NCI-H2107 treated with DMSO at 0.1 percent for 48 hours (cell line): Measurements from ENCODE around the gene ABTB1.
"Not testable (repeated sequence)": the region's sequence is repeated elsewhere in the genome, so short reads cannot be mapped to it uniquely, and the experiment has no call there.

Experiments used
- DNase-seq: peaks from one replicate; lab custom pipeline; 2025; ENCODE audit not compliant: unreplicated experiment; lab: John Stamatoyannopoulos, UW

ABTB1 gene

DNA sequence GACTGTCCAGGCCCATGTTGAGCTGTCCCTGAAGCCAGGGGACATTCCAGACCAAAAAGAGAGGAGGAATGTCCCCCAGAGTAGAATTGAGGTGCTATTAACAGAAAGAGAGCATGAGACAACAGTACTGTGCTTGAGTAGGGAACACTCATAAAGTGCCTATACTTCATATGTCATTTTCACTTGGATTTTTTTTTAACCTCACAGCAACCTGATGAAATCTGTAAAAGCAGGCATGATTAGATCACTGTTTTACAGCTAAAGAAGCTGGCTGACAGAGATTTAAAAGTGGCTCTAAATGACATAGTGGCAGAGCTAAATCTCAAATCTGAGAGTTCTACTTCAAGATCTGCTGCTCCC is 24.9 kb upstream of the ABTB1 start:
- DNase-seq = no peak

DNA sequence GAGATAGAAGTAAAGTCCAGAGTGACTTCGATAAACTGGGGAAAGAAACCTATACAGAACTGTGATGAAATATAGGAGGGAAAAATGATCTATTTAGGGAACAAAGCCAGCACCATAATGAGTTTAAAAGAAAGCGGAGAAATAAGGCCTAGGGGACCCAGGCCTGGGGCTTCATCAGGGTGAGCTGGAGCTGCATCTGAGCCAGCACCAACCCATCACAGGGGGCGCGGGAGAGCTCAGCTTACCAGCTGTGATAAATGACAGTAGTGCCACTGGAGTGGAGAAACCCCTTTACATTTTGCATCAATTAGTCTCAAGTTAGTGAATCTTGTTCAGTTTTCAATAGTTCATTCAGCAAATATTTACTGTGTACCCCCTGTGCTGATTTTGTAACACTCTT is 22.5 kb upstream of the ABTB1 start:
- no peak for DNase-seq

DNA sequence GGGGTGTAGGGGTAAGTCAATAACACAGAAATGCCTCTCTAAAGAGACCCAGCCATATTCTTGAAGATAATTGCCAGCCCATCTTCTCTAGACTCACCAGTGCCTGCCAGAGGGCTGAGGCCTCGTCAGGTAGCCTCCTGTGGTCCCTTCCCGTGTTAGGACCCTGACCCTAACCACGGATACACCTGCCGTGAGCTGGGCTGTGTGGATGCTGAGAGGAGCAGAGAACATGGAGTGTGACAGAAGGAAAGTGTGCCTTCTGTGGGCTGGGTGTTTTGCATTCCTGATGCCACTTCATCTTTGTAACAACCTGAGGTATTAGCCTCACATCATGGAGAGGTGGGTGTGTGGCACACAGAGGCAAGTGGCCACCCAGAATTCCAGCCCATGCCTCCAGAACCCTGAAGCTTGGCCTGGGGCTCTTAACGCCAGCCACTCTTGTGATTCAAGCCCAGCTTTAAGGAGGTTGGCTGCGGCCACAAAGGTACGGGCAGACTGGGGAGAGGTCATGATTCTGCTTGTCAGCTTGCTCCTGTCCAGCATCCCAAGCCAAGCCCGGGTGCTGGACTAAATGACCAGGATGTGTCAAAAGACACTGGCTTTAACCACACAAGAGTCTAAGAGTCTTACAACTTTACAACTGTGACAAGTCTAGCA is 21.1 kb upstream of the ABTB1 start:
- DNase-seq = no peak

DNA sequence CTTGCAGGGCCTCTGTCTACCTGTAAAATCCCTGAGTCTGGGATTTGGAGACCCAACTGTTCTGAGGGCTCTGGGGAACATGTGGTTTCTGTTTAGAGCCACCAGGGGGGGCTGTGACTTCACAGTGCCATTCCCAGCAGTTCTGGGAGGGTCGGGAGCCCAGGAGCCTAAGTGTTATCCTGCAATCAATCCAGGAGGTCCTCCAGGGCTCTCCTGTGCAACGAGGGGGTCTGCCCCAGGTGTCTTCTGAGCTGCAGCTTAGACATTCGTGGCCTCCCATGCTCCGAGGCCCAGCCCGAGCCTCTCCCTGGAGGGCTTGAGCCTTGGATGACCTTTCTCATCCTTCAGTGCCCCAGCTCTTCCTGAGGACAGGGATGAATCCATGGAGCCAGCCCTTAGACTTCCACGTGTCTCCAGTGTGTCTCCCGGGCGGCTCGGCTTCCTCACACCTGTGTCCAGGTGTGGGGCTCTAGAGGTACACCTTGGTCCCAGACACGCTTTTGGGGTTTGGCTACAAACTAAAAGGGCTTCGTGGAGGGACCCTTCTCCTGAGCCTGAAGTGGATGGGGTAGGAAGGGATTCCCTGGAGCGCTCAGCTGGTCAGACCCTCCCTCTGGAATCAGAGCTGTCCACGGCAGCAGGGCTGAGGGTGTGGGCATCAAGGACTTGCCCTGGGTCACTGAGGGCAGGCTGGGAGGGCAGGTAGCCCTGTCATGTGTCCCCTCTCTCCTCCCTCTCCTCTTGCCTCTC is 20.3 kb upstream of the ABTB1 start:
- peak; percentile 72 for DNase-seq

DNA sequence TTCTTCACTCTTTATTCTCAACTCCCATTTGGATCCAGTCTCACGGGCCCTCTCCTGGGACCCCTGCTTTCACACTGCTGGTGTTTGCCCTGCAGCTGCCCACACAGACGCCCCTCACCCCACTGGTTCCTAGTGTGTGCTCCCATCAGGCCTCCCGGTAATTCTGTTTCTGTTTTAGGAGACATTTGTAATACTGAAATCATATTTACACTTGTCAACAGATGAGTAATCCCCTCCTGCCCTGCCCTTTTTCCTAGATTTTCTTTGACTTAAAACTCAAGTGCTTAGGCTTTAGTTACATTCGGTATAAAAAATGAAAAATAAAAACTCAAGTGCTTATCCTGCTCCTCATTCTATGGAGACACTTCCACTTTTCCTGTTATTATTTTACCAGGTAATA is 18.4 kb upstream of the ABTB1 start:
- DNase-seq = no peak

DNA sequence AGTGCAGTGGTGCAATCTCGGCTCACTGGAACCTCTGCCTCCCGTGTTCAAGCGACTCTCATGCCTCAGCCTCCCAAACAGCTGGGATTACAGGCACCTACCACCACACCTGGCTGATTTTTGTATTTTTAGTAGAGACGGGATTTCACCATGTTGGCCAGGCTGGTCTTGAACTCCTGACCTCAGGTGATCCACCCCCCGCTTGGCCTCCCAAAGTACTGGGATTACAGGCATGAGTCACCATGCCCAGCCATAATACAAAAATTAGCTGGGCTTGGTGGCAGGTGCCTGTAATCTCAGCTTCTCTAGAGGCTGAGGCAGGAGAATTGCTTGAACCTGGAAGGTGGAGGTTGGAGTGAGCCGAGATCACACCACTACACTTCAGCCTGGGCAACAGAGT is 17.8 kb upstream of the ABTB1 start:
- not testable (repeated sequence) for DNase-seq

DNA sequence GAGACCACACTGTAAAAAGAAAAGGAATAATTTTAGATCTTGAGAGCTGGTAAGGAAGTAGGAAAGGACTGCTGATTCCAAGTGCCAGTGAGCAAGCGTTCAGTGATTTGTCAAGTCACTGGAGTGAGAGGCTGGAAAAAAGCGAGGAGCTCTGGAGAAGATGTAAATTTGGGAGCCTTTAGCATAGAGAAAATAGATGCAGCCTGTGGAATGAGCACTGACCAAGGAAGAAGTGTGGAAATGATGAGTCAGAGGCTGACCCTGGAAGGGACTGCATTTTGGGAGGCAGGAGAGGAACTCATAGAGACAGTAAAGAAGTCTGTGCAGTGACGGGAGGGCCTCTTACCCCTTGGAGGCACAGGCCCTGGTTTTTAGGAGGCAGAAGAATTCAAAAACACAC is 17.1 kb upstream of the ABTB1 start:
- no peak for DNase-seq

DNA sequence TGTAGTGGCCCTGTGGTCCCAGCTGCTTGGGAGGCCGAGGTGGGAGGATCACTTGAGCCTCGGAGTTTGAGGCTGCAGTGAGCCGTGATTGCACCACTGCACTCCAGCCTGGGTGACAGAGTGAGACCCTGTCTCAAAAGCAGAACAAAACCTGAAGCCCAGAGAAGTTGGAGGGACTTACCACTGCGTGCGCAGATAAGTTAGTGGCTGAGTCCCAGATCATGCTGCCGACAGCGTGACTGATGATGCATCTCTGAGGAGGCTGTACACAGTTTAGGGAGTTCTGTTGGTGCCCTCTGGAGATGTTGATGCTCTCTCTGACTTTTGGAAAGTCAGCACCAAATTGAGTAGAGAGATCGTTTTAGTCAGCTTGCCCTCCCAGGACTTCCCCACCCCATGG is 15.8 kb upstream of the ABTB1 start:
- no peak for DNase-seq

DNA sequence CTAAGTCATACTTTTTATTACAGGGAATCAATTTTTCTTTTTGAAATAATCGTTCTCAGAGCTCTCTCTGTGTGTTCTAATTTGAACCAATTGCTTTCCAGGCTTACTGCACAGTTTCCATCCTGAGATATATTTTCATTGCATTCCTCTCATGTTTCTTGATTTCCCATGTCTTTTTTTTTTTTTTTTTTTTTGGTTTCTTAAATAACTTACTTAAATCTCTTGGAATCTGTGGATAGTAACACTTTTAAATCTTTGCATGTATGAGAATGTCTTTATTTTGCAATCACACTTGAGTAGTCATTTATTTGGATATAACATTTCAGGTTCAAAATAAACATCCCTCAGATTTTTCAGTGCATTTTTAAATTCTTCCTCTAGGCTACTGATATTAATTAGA is 14.5 kb upstream of the ABTB1 start:
- DNase-seq = no peak

DNA sequence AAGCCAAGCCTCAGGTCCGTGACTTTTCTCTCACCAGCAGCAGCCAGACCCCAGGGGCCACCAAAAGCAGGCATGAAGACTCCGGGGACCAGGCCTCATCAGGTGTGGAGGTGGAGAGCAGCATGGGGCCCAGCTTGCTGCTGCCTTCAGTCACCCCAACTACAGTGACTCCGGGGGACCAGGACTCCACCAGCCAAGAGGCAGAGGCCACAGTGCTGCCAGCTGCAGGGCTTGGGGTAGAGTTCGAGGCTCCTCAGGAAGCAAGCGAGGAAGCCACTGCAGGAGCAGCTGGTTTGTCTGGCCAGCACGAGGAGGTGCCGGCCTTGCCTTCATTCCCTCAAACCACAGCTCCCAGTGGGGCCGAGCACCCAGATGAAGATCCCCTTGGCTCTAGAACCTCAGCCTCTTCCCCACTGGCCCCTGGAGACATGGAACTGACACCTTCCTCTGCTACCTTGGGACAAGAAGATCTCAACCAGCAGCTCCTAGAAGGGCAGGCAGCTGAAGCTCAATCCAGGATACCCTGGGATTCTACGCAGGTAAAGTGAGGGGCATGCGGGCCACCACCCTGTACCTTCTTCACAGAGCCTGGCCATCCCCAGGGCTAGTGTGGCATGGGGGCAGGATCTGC is 12.0 kb upstream of the ABTB1 start:
- DNase-seq = no peak

DNA sequence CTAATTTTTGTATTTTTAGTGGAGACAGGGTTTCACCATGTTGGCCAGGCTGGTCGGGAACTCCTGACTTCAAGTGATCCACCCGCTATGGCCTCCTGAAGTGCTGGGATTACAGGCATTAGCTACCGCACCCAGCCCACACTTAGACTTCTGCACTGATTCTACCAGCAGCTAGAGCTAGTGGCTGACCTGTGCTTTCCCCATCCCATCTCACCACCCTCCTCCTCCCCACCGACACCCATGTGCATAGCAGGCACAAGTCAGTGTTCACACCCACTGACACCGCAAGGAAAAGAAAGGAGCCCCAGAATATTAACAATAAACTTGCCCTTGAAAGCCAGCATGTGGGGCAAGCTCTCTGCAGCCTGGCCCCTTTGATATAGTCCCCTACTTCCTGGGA is 11.2 kb upstream of the ABTB1 start:
- no peak for DNase-seq

DNA sequence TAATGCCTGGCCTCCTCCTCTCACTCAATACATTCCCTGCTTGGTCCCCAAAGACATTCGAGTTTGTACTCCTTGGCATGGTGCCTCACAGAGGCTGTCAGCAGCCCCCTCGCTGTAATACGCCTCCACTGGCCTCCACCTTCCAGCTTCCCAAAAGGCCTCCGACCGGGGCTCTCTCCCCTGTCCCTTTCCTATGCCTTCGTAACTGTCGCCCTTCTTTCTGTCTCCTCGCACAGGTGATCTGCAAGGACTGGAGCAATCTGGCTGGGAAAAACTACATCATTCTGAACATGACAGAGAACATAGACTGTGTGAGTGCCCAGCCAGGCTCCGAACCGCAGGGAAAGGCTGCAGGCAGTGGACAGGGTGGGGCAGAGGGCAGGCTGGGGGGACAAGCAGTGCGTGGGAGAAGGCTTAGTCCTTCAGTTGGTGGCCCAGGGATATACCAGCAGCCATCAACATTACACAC is 10.7 kb upstream of the ABTB1 start:
- DNase-seq = no peak

DNA sequence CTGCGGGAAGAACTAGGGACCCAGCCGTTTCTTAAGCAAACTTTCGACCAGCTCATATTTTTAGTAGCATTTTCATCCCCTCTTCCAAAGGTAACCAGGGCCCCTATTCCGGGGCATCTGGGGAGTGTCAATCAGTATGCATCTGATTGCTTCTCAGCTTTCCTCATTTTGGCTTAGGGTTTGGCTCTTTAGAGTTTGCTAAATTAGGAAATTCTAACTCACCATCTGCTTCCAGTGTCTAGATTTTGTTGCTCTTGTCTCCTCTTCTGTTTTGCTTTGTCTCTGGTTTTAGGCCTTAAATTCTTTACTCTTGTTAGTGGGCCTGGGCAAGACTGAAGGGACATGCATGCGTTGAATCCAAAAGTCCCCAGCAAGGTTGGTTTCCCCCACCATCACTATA is 9.6 kb upstream of the ABTB1 start:
- no peak for DNase-seq

DNA sequence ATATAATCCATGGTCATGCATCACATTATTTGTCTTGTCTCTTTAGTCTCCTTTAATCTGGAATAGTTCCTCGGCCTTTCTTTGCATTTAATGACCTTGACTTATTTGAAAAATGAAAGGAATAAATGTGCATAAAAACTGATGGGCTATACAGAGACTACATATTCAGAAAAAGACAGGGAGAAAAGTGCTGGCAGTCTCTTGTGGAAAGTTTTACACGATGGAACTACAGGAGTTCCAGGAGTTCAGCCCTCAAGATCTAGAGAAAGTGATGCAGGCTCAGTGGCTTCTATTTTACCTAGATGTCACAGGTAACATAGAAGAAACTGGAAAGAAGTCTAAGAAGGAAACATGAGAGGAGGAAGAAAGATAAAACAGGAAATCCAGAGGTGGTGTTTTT is 7.6 kb upstream of the ABTB1 start:
- DNase-seq = no peak

DNA sequence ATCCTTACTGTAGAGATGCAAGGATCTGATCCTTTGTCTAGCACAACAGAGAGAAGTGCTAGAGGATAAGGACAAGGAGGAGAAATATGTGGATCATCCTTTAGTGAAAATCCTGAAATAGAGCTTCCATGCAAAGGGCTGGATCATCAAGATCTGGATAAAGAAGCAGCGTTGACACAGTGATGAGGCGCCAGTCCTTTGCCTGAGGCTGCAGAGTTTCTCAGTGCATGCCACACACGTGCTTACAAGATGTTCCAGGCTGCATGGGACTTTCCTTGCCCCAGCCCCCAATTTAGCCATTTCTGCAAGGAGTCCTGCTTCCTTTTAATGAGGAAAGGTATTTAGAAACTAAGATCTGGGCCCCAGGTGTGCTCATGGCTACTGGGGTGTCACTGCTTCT is 7.2 kb upstream of the ABTB1 start:
- no peak for DNase-seq

DNA sequence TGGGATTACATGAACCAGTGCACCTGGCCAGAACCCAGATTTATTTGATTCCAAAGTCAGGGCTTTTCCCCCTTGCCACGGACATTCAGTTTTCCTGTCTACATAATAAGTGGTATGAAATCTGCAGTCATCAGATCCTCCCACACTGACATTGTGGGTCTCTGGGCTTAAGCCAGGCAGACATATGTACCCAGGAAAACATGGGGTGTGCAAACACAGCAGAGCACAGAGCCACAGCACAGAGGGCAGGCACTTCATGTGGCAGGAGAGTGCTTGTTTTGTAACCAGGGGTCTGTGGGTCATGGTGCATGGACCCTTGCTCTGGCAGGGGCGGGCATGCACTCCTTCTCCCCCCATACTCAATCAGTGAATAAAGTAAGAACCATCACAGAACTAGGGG is 6.1 kb upstream of the ABTB1 start:
- no peak for DNase-seq

DNA sequence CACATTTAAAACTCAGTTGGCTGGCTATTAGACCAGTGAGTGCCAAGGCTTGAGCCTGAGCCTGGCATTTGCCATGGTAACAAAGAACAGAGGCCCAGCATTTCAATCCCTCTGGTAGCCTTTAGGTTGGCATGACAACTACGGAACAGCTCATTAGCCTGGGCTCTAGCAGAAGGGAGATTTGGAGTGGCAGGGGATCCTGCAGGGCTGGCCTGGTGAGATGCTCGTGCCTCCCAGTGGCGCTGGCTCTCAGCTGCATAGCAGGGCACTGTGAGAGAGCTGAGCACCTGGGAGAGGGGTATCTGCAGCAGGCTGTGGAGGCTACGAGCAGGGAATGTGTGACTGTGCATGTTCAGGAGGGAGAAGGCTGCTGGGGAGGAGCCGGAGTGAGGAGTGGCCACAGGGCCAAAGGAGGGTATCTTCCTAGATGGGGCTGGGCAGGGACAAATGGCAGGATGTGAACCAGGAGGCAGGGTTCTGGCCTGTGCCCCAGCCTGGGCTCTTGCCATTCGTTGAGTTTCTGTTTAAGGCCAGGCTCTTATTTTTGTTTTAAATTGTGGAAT is 5.6 kb upstream of the ABTB1 start:
- no peak for DNase-seq

DNA sequence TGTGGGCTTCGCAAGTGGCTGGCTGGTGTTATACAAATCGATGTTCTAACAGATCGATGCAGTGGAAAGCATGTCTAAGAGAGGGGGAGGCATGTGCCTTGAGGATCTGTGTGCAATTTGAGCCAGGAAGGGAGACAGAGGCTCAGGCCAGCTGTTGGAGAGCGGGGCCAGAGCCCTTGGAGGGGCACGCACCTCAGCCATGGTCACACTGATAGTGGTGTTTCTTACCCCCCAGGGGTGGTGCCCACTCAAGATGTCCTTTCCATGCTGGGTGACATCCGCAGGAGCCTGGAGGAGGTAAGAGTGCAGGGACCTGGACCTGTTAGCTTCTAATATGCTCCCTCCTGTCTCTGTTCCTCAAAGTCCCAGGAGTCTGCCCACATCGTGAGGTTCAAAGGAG is 3.8 kb upstream of the ABTB1 start:
- DNase-seq = no peak

DNA sequence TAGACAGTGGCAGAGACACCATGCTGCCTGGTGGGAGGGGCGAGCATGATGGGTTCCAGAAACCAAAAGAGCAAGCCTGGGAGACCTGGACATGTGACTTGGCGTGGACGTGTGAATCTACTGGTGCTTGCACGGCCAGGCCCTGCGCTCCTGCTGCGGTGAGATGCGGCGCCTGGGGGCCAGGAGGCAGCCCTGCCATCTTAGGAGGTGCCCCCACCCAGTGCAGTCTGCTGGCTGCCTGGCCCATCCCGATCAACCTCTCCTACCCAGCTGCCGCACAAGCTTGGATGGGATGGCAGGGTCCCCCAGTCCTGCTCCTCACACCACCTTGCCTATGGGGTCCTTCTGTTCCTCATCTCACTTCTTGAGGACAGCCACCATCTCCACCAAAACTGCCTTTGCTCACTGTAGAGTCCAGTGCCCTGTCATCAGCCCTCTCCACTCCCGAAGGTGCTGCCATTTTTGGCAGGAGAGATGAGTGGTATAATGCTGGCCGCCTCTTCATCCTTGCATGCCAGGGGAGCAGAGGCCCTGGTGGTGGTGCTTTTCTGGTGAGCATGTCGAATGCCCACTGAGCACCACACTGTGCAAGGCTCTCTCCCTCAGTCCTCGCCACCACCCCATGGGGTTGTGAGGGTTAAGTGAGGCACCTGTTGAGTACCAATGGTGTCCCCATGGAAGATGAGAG is 3.1 kb upstream of the ABTB1 start:
- DNase-seq = no peak

DNA sequence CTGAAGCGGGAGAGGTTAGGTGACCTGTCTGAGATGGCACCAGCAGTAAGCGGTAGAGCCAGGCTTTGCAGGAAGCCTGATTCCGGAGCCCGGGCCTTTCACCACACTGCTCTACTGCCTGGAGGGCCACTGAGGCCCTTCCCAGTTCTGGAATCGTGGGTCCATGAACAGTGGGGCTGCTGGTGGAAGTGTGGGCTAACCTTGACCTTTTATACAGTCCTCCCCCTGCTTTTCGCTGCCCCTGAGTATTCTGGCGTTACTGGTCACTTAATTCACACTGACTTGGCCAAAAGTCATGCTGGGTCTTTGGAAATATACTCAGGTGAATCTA is 2.6 kb upstream of the ABTB1 start:
- DNase-seq = no peak

DNA sequence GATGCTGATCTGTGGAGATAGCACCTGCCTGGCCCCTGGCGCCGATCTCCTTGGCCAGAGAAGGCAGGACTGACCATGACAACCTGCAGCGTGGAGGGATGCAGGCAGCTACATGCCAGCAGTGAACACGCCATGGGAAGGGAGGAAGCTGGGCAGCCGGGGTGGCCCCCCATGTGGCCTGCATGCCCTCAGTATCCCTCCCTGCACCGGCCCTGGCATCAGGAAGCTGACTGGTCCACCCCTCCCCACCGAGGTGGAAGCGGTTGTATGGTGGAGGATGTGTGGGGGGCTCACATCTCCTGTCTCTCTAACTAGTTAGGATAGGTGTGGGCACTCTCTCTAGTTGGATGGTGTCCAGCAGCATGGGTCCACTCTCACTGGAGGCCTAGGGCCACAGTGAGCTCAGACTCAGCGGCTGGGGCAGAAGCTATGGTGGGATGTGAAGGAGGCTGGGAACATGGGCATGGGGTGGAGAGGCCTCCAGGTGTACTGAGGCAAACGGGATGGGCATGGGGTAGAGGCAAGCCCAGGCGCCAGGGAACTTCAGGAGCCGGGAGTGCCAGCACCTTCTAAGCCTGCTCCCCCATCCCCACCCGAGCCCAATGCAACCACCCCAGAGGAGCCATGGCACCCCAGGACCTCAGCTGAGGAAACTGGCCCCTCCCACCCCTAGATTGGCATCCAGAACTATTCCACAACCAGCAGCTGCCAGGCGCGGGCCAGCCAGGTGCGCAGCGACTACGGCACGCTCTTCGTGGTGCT is 1.8 kb upstream of the ABTB1 start:
- DNase-seq = no peak
